ENCODE results near the gene STK17A.

STK17A gene

GRCh38 chr7:43582503-43583423, at the start of gene STK17A:
Gene STK17A (plus strand): TSS chr7:43583108. CDS start chr7:43583244, 136 bp downstream.
- peak; percentile 89 to 91 for DNase-seq (ENCODE audit: low read depth in 2 of 2)

- no peak for DNase-seq (ENCODE audit: low read depth in 2 of 2)
These were observed 49.0 kb upstream of the STK17A start for GRCh38 chr7:43533801-43534479.

GRCh38 chr7:43535031-43535451, 47.9 kb upstream of the STK17A start:
- DNase-seq (ENCODE audit: low read depth in 2 of 2) = no peak

- DNase-seq (ENCODE audit: low read depth in 2 of 2) = no peak
These were observed 46.9 kb upstream of the STK17A start for GRCh38 chr7:43535810-43536585.

- DNase-seq (ENCODE audit: low read depth in 2 of 2) = no peak
These were observed 46.1 kb upstream of the STK17A start for GRCh38 chr7:43536773-43537172.

GRCh38 chr7:43537765-43538403, 45.0 kb upstream of the STK17A start:
- DNase-seq (ENCODE audit: low read depth in 2 of 2) = no peak

GRCh38 chr7:43538404-43538771, 44.5 kb upstream of the STK17A start:
- DNase-seq (ENCODE audit: low read depth in 2 of 2) = no peak

- DNase-seq (ENCODE audit: low read depth in 2 of 2) = no peak
These were observed 42.4 kb upstream of the STK17A start for GRCh38 chr7:43540471-43540870.

- no peak for DNase-seq (ENCODE audit: low read depth in 2 of 2)
These were observed 40.2 kb upstream of the STK17A start for GRCh38 chr7:43542716-43543115.

GRCh38 chr7:43546231-43546630, 36.7 kb upstream of the STK17A start:
- DNase-seq (ENCODE audit: low read depth in 2 of 2) = no peak

- no peak for DNase-seq (ENCODE audit: low read depth in 2 of 2)
These were observed 32.5 kb upstream of the STK17A start for GRCh38 chr7:43550427-43550826.

GRCh38 chr7:43552122-43552521, 30.8 kb upstream of the STK17A start:
- DNase-seq (ENCODE audit: low read depth in 2 of 2) = no peak

GRCh38 chr7:43553999-43554398, 28.9 kb upstream of the STK17A start:
- DNase-seq (ENCODE audit: low read depth in 2 of 2) = no peak

- no peak for DNase-seq (ENCODE audit: low read depth in 2 of 2)
These were observed 28.5 kb upstream of the STK17A start for GRCh38 chr7:43554423-43554822.

- DNase-seq (ENCODE audit: low read depth in 2 of 2) = no peak
These were observed 24.9 kb upstream of the STK17A start for GRCh38 chr7:43557831-43558495.

- DNase-seq (ENCODE audit: low read depth in 2 of 2) = no peak
These were observed 23.6 kb upstream of the STK17A start for GRCh38 chr7:43559171-43559945.

- DNase-seq (ENCODE audit: low read depth in 2 of 2) = no peak
These were observed 23.0 kb upstream of the STK17A start for GRCh38 chr7:43559946-43560335.

- DNase-seq (ENCODE audit: low read depth in 2 of 2) = no peak
These were observed 22.1 kb upstream of the STK17A start for GRCh38 chr7:43560742-43561330.

- no peak for DNase-seq (ENCODE audit: low read depth in 2 of 2)
These were observed 20.5 kb upstream of the STK17A start for GRCh38 chr7:43562383-43562782.

GRCh38 chr7:43565786-43566185, 17.1 kb upstream of the STK17A start:
- no peak for DNase-seq (ENCODE audit: low read depth in 2 of 2)

Data from stimulated activated CD8-positive, alpha-beta memory T cell treated with anti-CD3 and anti-CD28 coated beads, Interleukin-2, amount 100 ng/mL, for 1 hour (primary cell).